GM12864 (cell line): ENCODE data around the gene GNB2.

ENCODE experiments used
- DNase-seq: peaks from one replicate; pipeline ENCODE4 v3.0.0-alpha.2; 2011; ENCODE audit warnings: low read depth
- H3K4me3 ChIP-seq: 2 replicates; pipeline ENCODE4 v1.5.1; 2011; ENCODE audit warnings: mild to moderate bottlenecking, low read depth, low read length, control low read depth
- TF ChIP-seq, protein P1 (sequence below): IDR thresholded peaks from 2 replicates; pipeline ENCODE4 v1.5.1; 2011; ENCODE audit warnings: low read depth, mild to moderate bottlenecking, moderate library complexity, low read length, control low read depth, inconsistent platforms; ENCODE audit errors: missing control alignments

The GNB2 gene

GRCh38 chr7:100673302-100673941 is at the start of gene GNB2:
GNB2 (plus strand) TSS chr7:100673740; CDS start chr7:100676266, 2,526 bp downstream.
- TF ChIP-seq, protein P1, sequence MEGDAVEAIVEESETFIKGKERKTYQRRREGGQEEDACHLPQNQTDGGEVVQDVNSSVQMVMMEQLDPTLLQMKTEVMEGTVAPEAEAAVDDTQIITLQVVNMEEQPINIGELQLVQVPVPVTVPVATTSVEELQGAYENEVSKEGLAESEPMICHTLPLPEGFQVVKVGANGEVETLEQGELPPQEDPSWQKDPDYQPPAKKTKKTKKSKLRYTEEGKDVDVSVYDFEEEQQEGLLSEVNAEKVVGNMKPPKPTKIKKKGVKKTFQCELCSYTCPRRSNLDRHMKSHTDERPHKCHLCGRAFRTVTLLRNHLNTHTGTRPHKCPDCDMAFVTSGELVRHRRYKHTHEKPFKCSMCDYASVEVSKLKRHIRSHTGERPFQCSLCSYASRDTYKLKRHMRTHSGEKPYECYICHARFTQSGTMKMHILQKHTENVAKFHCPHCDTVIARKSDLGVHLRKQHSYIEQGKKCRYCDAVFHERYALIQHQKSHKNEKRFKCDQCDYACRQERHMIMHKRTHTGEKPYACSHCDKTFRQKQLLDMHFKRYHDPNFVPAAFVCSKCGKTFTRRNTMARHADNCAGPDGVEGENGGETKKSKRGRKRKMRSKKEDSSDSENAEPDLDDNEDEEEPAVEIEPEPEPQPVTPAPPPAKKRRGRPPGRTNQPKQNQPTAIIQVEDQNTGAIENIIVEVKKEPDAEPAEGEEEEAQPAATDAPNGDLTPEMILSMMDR: no peak
- peak within 1 kb of the TSS; percentile 98 for H3K4me3 ChIP-seq
- peak; percentile 98 for DNase-seq

- H3K4me3 ChIP-seq: no peak overlapping the region
- DNase-seq: no peak
- TF ChIP-seq, protein P1: no peak
These were observed 49.4 kb upstream of the GNB2 start for GRCh38 chr7:100623951-100624824.

DNA sequence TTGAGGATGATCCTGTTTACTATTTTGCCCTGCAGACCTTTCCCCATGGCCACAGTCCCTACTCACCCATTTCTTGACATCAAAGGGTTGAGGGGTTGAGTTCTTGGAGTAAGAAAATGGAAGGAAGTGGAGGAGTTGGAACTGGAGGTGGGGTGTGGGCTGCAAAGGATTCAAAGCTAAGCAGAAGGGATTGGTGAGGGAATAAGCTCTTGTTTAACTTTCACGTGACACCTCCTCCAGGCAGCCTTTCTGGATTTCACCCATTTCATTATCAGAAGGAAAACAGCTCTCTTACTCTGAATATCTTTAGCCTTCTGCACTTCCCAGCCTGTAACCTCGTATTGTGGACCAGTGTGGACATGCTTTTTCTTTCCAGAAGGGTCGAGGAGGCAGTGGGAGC is 47.5 kb upstream of the GNB2 start:
- peak overlapping the region; percentile 28; the same call in 1 of the 2 replicates for H3K4me3 ChIP-seq
- TF ChIP-seq, protein P1: no peak

GRCh38 chr7:100626530-100627237 is 46.9 kb upstream of the GNB2 start:
- no peak for DNase-seq
- TF ChIP-seq, protein P1: no peak
- H3K4me3 ChIP-seq: peak overlapping the region; percentile 49

More for the DNA sequence above, 47.5 kb upstream of the GNB2 start:
- DNase-seq: no peak

GRCh38 chr7:100627238-100627549 is 46.3 kb upstream of the GNB2 start:
- no peak for DNase-seq
- TF ChIP-seq, protein P1: no peak
- H3K4me3 ChIP-seq: peak overlapping the region; percentile 49

DNA sequence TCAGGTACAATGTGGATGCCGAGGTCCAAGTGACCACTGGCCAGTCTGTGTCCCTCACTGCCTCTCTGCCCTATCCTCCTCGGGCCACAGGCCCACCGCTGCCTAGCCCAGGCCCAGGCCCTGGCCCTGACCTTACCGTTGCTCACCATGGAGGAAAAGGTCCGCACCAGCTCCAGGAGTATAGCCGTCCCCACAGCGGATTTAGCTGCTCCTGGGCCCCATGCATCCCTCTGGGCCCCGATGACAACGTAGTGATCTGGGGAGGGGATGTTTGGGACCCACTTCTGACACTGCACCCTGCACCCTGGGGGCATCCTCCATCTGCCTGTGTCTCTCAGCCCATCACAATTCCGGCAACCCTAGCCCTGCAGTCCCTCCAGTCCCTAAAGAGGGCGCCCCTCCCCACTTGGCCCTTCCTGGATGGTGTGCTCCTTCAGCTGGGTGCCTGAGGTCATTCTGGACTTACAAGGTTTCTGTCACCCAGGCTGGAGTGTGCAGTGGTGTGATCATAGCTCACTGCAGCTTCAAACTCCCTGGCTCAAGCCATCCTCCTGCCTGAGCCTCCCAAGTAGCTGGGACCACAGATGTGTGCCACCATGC is 44.3 kb upstream of the GNB2 start:
- TF ChIP-seq, protein P1: peak; percentile 50
- H3K4me3 ChIP-seq: no peak overlapping the region
- no peak for DNase-seq
